GM19438 (cell line): Measurements from ENCODE around the gene NOL4L.
"Not testable (repeated sequence)": the region's sequence is repeated elsewhere in the genome, so short reads cannot be mapped to it uniquely, and the experiment has no call there.

Experiments
- ATAC-seq: cut with Tn5 transposase; IDR thresholded peaks from one replicate; pipeline ENCODE4 v1.9.1; 2021; ENCODE audit warnings: low read depth; ENCODE audit not compliant: unreplicated experiment

Gene NOL4L

GRCh38 chr20:32512047-32512385, 73.1 kb downstream of the NOL4L start:
- no peak for ATAC-seq

- no peak for ATAC-seq
These were observed 73.6 kb downstream of the NOL4L start for GRCh38 chr20:32511358-32512046.

GRCh38 chr20:32510601-32511357, 74.4 kb downstream of the NOL4L start:
- ATAC-seq, result no peak

- ATAC-seq, result no peak
These were observed 75.0 kb downstream of the NOL4L start for GRCh38 chr20:32510120-32510600.

DNA sequence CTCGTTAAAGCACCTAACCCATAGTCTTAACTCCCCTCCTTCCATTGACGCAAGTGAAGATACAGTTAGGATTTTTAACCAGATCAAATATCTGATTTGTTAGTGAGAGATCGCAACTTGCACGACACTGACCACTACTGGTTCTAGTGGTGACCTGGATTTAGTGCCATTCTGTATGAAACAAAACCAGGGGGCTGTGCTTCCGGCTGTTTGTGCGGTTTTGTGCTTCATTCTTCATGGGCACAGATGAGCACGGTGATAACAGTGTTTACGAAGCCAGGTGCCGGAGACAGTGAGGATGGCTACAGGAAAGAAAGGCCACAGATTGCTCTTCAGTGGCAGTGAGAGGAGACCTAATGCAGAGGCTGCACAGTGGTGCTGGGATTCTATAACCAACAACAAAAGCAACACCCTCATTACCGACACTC, 75.5 kb downstream of the NOL4L start:
- no peak for ATAC-seq

- no peak for ATAC-seq
These were observed 76.4 kb downstream of the NOL4L start for GRCh38 chr20:32508775-32509119.

DNA sequence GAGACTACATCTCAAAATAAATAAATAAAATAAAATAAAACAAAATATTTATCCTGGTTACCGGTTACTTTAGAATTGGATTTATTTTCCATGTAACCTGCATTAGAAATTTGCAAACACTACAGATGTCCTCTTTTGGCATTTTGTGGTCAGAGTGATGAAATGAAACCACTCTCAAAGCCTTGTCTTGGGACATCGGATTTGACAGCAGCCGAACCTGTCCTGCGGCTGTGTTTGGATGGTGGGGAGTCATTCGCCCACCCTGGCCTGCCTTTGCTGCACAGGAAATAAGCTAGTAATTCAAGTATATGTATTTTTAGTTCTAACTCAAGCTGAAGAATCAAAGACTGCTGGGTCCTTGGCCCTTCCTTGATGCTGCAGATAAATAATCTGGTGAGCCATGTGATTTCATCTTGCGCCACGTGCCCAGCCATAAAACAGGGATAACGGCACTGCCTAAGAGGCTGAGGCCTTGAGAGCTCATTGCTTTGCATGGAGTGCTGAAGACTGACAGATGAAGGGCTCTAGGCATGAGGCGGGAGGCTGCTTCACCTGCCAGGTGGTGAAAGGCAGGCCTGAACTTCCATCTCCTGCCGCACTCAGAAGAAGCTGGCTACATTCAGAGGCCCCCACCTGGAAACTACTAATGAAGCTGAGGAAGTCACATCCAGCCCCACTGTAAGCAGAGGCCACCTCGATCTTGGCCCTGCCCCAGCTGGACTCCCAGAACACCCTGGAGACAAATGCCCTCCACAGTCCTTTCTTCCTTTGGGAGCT, 76.9 kb downstream of the NOL4L start:
- ATAC-seq, result no peak

- ATAC-seq, result no peak
These were observed 78.4 kb downstream of the NOL4L start for GRCh38 chr20:32506721-32507120.

DNA sequence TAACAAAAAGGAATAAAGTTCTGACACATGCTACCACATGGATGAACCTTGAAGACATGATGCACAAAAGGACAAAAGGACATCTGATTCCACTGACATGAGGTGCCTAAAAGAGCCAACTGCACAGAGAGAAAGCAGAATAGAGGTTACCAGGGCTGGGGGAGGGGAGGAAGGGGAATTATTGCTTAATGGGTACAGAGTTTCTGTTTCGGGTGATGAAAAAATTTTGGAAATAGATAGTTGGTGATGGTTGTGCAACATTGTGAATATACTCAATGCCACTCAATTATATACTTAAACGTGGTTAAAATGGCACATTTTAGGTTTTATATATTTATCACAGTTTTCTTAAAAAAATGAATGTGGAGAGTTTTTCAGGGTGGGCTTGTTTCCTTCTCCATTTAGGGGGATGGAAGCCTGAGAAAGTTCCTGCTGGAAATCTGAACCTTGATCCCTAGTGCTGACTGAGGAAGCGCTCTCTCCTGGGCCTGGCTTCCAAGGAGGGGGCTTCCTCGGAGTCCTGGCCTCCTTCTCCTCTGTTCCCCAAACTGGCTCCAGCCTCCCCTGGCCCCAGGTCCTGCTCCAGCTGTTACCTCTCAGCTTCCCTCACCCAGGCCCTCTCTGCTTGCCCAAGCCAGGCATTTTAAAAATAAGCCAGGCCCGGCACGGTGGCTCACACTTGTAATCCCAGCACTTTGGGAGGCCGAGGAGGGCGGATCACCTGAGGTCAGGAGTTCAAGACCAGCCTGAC, 79.2 kb downstream of the NOL4L start:
- ATAC-seq, result no peak

GRCh38 chr20:32501709-32502108, 83.4 kb downstream of the NOL4L start:
- no peak for ATAC-seq

DNA sequence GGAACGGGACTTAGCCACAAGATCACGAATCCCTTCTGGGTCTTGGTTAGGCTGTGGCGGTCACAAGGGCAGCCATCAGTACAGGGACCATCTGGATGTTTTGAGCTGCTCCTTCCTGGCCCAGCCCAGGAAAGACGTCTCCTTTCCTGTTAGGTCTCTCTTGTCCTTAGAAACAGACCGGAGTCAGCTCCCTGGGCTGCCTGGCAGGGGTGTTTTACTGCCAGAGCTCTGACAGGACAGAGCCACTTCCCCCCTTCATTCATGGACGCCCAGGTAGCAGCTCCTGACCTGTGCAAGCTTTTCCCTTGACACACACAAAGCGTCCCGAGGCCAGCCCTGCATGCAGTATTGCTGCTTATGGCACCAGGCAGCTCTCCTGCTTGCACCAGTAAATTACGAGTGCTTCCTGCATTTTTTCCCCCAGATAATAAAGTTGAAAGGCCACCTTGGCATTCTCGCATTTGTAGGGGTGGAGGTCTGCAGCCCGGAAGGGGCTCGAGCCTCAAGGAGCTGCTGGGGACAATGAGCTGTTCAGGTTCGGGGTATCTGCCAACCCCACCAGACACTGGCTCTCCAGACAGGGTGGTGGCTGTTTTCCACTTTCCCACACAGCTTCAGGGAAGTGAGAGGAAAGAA, 87.4 kb downstream of the NOL4L start:
- no peak for ATAC-seq

- ATAC-seq, result no peak
These were observed 88.2 kb downstream of the NOL4L start for GRCh38 chr20:32496811-32497533.

DNA sequence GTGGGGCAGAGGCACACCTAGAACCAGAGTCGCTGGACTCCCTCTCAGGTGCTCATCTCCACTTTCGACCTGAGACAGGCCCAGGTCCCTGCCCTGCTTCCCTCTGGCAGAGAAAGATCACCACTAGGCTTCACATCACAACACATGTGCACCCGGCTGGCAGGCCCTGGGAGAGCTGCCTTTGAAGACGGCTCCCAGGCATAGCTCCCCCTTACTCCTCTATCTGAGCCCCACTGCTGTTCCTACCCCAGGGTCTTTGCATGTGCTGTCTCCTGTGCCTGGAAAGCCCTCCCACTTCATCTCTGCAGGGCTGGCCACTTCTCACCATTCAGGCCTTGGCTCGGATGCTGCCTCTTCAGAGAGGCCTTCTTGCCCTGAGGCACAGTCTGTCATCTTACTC, 89.2 kb downstream of the NOL4L start:
- no peak for ATAC-seq

- no peak for ATAC-seq
These were observed 89.9 kb downstream of the NOL4L start for GRCh38 chr20:32495217-32495565.

GRCh38 chr20:32494483-32495216, 90.5 kb downstream of the NOL4L start:
- ATAC-seq, result no peak

DNA sequence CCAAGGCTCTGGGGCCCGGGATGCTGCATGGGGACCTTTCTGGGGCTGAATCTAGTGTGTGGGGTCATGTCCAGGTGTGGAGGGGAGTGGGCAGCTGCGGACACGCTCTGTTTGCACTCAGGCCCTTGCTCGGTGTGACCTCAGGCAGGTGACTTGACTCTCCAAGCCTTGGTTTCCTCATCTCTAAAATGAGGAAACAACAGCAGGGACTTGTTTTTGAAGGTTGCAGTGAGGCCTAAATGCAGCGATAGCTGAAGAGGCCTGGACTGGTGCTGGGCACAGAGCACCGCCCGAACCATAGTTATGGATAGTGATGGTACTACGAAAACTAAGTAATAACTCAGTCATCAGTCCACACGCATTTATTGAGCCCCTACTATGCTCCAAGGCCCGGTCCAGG, 91.8 kb downstream of the NOL4L start:
- ATAC-seq, result no peak

GRCh38 chr20:32491764-32492151, 93.4 kb downstream of the NOL4L start:
- ATAC-seq, result not testable (repeated sequence)

GRCh38 chr20:32490942-32491763, 94.0 kb downstream of the NOL4L start:
- no peak for ATAC-seq
